HepG2 (cell line): ENCODE measurements around the gene NEURL1. TPM values are rescaled to one million over a fixed set of nuclear protein-coding genes. Genes with fewer than 3 reads are reported as not detected.

Experiments used
- FOXO1 ChIP-seq: sonication (generic); formaldehyde crosslinking; IDR thresholded peaks from 2 replicates; pipeline ENCODE4 v1.4.0; 2020; ENCODE audit warnings: missing genetic modification reagents
- GATAD1 ChIP-seq: IDR thresholded peaks from 2 replicates; pipeline ENCODE4 v1.6.1; 2016; ENCODE audit warnings: missing genetic modification reagents, missing compliant biosample characterization
- HOXA9 ChIP-seq: sonication (generic); formaldehyde crosslinking; IDR thresholded peaks from 2 replicates; pipeline ENCODE4 v1.8.1; 2022; ENCODE audit warnings: missing genetic modification reagents, mild to moderate bottlenecking, moderate library complexity, borderline replicate concordance
- NR3C1 ChIP-seq: sonication (generic); formaldehyde crosslinking; IDR thresholded peaks from 2 replicates; pipeline ENCODE4 v1.4.0; 2020; ENCODE audit warnings: missing genetic modification reagents
- SNRNP70 ChIP-seq: fragments of 200-400 bp; formaldehyde crosslinking; IDR thresholded peaks from 2 replicates; pipeline ENCODE4 v1.6.1; 2017; ENCODE audit warnings: mild to moderate bottlenecking, low read depth, low read length, moderate library complexity
- TOPORS ChIP-seq: sonication (generic); formaldehyde crosslinking; IDR thresholded peaks from 2 replicates; pipeline ENCODE4 v1.8.0; 2023; ENCODE audit warnings: mild to moderate bottlenecking, missing genetic modification reagents
- XBP1 ChIP-seq: sonication (generic); formaldehyde crosslinking; IDR thresholded peaks from 2 replicates; pipeline ENCODE4 v1.5.0; 2020; ENCODE audit warnings: missing genetic modification reagents
- ZNF33B ChIP-seq: sonication (generic); formaldehyde crosslinking; IDR thresholded peaks from 2 replicates; pipeline ENCODE4 v1.5.1; 2020; ENCODE audit warnings: mild to moderate bottlenecking, missing genetic modification reagents
- ZNF512 ChIP-seq: sonication (generic); formaldehyde crosslinking; IDR thresholded peaks from 2 replicates; pipeline ENCODE4 v1.4.0; 2020; ENCODE audit warnings: mild to moderate bottlenecking, missing genetic modification reagents
- ZNF547 ChIP-seq: sonication (generic); formaldehyde crosslinking; IDR thresholded peaks from 2 replicates; pipeline ENCODE4 v1.5.1; 2020; ENCODE audit warnings: mild to moderate bottlenecking, missing genetic modification reagents
- ZNF703 ChIP-seq: sonication (generic); formaldehyde crosslinking; IDR thresholded peaks from 2 replicates; pipeline ENCODE4 v1.5.1; 2020; ENCODE audit warnings: missing genetic modification reagents, mild to moderate bottlenecking, moderate library complexity, borderline replicate concordance
- ZSCAN29 ChIP-seq: sonication (generic); formaldehyde crosslinking; conservative IDR thresholded peaks from 2 replicates; pipeline ENCODE4 v1.4.0; 2020; ENCODE audit warnings: mild to moderate bottlenecking, missing genetic modification reagents
- ZSCAN9 ChIP-seq: IDR thresholded peaks from 2 replicates; pipeline ENCODE4 v1.6.1; 2016; ENCODE audit warnings: borderline replicate concordance
- polyA plus RNA-seq, 8 experiments: library from polyadenylated mRNA; depleted of rRNA in 3 of 8; stranded (reverse) in 7 of 8; unstranded in 1 of 8; fragments of >200 nt; fragmentation: Illumina TruSeq in 4 of 8; extraction: Trizol in 4 of 8; gene quantifications; 2 replicates each; pipeline versions ENCODE4 v1.2.1 to v1.2.3, GENCODE V29; 2011 to 2016; ENCODE audit warnings: low read depth in 4 of 8, missing spikeins in 1 of 8, mixed read lengths in 1 of 8; ENCODE audit not compliant: insufficient read depth in 1 of 8
- total RNA-seq, 5 experiments: library from RNA; depleted of rRNA; stranded (reverse); fragments of >200 nt; fragmentation: Illumina TruSeq; extraction: Trizol; gene quantifications; 2 replicates each; pipeline ENCODE4 v1.2.3, GENCODE V29; 2016; ENCODE audit warnings: low read depth in 1 of 5
- TF ChIP-seq, protein P1 (sequence below): sonication (generic); formaldehyde crosslinking; IDR thresholded peaks from 2 replicates; pipeline ENCODE4 v1.4.0; 2020; ENCODE audit warnings: missing genetic modification reagents
- TF ChIP-seq, protein P2 (sequence below): sonication (generic); formaldehyde crosslinking; IDR thresholded peaks from 2 replicates; pipeline ENCODE4 v1.5.1; 2020; ENCODE audit warnings: missing genetic modification reagents, mild to moderate bottlenecking, borderline replicate concordance
- TF ChIP-seq, protein P3 (sequence below): sonication (generic); formaldehyde crosslinking; IDR thresholded peaks from 2 replicates; pipeline ENCODE4 v1.8.0; 2022; ENCODE audit warnings: missing genetic modification reagents, mild to moderate bottlenecking, borderline replicate concordance
- TF ChIP-seq, protein P4 (sequence below): sonication (generic); formaldehyde crosslinking; IDR thresholded peaks from 2 replicates; pipeline ENCODE4 v1.5.0; 2020; ENCODE audit warnings: mild to moderate bottlenecking, missing genetic modification reagents
- TF ChIP-seq, protein P5 (sequence below): IDR thresholded peaks from 2 replicates; pipeline ENCODE4 v1.6.1; 2016

The NEURL1 gene
- total and polyA plus RNA-seq, 2 of the 13 experiments (the other 11 are each of a cell fraction or from before 2014, with no cell fraction given): not detected

GRCh38 chr10:103578782-103579382, 85.4 kb downstream of the NEURL1 start (continued):
- no peak for TF ChIP-seq ZNF512 (CRISPR knock-in tag)
- TF ChIP-seq, protein P1, sequence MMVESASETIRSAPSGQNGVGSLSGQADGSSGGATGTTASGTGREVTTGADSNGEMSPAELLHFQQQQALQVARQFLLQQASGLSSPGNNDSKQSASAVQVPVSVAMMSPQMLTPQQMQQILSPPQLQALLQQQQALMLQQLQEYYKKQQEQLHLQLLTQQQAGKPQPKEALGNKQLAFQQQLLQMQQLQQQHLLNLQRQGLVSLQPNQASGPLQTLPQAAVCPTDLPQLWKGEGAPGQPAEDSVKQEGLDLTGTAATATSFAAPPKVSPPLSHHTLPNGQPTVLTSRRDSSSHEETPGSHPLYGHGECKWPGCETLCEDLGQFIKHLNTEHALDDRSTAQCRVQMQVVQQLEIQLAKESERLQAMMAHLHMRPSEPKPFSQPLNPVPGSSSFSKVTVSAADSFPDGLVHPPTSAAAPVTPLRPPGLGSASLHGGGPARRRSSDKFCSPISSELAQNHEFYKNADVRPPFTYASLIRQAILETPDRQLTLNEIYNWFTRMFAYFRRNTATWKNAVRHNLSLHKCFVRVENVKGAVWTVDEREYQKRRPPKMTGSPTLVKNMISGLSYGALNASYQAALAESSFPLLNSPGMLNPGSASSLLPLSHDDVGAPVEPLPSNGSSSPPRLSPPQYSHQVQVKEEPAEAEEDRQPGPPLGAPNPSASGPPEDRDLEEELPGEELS (CRISPR knock-in tag): peak; percentile 88
- no peak for TF ChIP-seq TOPORS (CRISPR knock-in tag)
- TF ChIP-seq, protein P2, sequence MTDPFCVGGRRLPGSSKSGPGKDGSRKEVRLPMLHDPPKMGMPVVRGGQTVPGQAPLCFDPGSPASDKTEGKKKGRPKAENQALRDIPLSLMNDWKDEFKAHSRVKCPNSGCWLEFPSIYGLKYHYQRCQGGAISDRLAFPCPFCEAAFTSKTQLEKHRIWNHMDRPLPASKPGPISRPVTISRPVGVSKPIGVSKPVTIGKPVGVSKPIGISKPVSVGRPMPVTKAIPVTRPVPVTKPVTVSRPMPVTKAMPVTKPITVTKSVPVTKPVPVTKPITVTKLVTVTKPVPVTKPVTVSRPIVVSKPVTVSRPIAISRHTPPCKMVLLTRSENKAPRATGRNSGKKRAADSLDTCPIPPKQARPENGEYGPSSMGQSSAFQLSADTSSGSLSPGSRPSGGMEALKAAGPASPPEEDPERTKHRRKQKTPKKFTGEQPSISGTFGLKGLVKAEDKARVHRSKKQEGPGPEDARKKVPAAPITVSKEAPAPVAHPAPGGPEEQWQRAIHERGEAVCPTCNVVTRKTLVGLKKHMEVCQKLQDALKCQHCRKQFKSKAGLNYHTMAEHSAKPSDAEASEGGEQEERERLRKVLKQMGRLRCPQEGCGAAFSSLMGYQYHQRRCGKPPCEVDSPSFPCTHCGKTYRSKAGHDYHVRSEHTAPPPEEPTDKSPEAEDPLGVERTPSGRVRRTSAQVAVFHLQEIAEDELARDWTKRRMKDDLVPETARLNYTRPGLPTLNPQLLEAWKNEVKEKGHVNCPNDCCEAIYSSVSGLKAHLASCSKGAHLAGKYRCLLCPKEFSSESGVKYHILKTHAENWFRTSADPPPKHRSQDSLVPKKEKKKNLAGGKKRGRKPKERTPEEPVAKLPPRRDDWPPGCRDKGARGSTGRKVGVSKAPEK (CRISPR knock-in tag): no peak
- TF ChIP-seq ZNF33B: no peak
- TF ChIP-seq, protein P3, sequence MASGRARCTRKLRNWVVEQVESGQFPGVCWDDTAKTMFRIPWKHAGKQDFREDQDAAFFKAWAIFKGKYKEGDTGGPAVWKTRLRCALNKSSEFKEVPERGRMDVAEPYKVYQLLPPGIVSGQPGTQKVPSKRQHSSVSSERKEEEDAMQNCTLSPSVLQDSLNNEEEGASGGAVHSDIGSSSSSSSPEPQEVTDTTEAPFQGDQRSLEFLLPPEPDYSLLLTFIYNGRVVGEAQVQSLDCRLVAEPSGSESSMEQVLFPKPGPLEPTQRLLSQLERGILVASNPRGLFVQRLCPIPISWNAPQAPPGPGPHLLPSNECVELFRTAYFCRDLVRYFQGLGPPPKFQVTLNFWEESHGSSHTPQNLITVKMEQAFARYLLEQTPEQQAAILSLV (CRISPR knock-in tag): no peak
- TF ChIP-seq FOXO1 (CRISPR knock-in tag): peak; percentile 89; the same call in 1 of the 2 replicates
- peak; percentile 30; the same call in 1 of the 2 replicates for TF ChIP-seq GATAD1
- peak; percentile 75; the same call in 1 of the 2 replicates for TF ChIP-seq ZSCAN29
- TF ChIP-seq SNRNP70: no peak
- no peak for TF ChIP-seq NR3C1
- no peak for TF ChIP-seq XBP1 (CRISPR knock-in tag)
- peak; percentile 71 for TF ChIP-seq ZSCAN9 (CRISPR knock-in tag)
- no peak for TF ChIP-seq HOXA9 (CRISPR knock-in tag)
- TF ChIP-seq, protein P4, sequence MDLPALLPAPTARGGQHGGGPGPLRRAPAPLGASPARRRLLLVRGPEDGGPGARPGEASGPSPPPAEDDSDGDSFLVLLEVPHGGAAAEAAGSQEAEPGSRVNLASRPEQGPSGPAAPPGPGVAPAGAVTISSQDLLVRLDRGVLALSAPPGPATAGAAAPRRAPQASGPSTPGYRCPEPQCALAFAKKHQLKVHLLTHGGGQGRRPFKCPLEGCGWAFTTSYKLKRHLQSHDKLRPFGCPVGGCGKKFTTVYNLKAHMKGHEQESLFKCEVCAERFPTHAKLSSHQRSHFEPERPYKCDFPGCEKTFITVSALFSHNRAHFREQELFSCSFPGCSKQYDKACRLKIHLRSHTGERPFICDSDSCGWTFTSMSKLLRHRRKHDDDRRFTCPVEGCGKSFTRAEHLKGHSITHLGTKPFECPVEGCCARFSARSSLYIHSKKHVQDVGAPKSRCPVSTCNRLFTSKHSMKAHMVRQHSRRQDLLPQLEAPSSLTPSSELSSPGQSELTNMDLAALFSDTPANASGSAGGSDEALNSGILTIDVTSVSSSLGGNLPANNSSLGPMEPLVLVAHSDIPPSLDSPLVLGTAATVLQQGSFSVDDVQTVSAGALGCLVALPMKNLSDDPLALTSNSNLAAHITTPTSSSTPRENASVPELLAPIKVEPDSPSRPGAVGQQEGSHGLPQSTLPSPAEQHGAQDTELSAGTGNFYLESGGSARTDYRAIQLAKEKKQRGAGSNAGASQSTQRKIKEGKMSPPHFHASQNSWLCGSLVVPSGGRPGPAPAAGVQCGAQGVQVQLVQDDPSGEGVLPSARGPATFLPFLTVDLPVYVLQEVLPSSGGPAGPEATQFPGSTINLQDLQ: no peak
- TF ChIP-seq ZNF703: no peak
- TF ChIP-seq, protein P5, sequence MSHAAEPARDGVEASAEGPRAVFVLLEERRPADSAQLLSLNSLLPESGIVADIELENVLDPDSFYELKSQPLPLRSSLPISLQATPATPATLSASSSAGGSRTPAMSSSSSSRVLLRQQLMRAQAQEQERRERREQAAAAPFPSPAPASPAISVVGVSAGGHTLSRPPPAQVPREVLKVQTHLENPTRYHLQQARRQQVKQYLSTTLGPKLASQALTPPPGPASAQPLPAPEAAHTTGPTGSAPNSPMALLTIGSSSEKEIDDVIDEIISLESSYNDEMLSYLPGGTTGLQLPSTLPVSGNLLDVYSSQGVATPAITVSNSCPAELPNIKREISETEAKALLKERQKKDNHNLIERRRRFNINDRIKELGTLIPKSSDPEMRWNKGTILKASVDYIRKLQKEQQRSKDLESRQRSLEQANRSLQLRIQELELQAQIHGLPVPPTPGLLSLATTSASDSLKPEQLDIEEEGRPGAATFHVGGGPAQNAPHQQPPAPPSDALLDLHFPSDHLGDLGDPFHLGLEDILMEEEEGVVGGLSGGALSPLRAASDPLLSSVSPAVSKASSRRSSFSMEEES (CRISPR knock-in tag): no peak
- no peak for TF ChIP-seq ZNF547 (CRISPR knock-in tag)
